GM19328 (cell line): ENCODE data around the gene PTTG1IP2.
A peak's percentile ranks its signal among the peaks of the same experiment; 100 is the strongest.
"Not testable (repeated sequence)": the region's sequence is repeated elsewhere in the genome, so short reads cannot be mapped to it uniquely, and the experiment has no call there.

Experiments used
- ATAC-seq: cut with Tn5 transposase; IDR thresholded peaks from one replicate; pipeline ENCODE4 v1.9.1; 2021; ENCODE audit warnings: mild to moderate bottlenecking, moderate library complexity; ENCODE audit not compliant: unreplicated experiment

The PTTG1IP2 gene

GRCh38 chr7:90469554-90469953 is at the start of gene PTTG1IP2:
PTTG1IP2 (plus strand) TSS chr7:90469639; CDS start chr7:90469787, 148 bp downstream.
- ATAC-seq, result no peak

GRCh38 chr7:90421651-90422050 is 47.8 kb upstream of the PTTG1IP2 start:
- ATAC-seq, result no peak

GRCh38 chr7:90424720-90425119 is 44.7 kb upstream of the PTTG1IP2 start:
- peak; percentile 79 for ATAC-seq

- no peak for ATAC-seq
Measured at GRCh38 chr7:90425376-90425775, 44.1 kb upstream of the PTTG1IP2 start.

- ATAC-seq, result no peak
Measured at GRCh38 chr7:90430614-90431460, 38.6 kb upstream of the PTTG1IP2 start.

GRCh38 chr7:90432752-90433151 is 36.7 kb upstream of the PTTG1IP2 start:
- ATAC-seq, result no peak

- no peak for ATAC-seq
Measured at GRCh38 chr7:90433221-90433620, 36.2 kb upstream of the PTTG1IP2 start.

- no peak for ATAC-seq
Measured at GRCh38 chr7:90445633-90446032, 23.8 kb upstream of the PTTG1IP2 start.

GRCh38 chr7:90446137-90446899 is 23.1 kb upstream of the PTTG1IP2 start:
- no peak for ATAC-seq

GRCh38 chr7:90453259-90453891 is 16.1 kb upstream of the PTTG1IP2 start:
- no peak for ATAC-seq

- ATAC-seq, result no peak
Measured at GRCh38 chr7:90453931-90454330, 15.5 kb upstream of the PTTG1IP2 start.

GRCh38 chr7:90455163-90456030 is 14.0 kb upstream of the PTTG1IP2 start:
- no peak for ATAC-seq

GRCh38 chr7:90458104-90458503 is 11.3 kb upstream of the PTTG1IP2 start:
- no peak for ATAC-seq

- no peak for ATAC-seq
Measured at GRCh38 chr7:90459888-90460287, 9.6 kb upstream of the PTTG1IP2 start.

- ATAC-seq, result no peak
Measured at GRCh38 chr7:90461219-90461618, 8.2 kb upstream of the PTTG1IP2 start.

GRCh38 chr7:90463151-90463628 is 6.2 kb upstream of the PTTG1IP2 start:
- ATAC-seq, result not testable (repeated sequence)

- no peak for ATAC-seq
Measured at GRCh38 chr7:90465816-90466215, 3.6 kb upstream of the PTTG1IP2 start.

- ATAC-seq, result no peak
Measured at GRCh38 chr7:90472805-90473540, 3.5 kb downstream of the PTTG1IP2 start.

GRCh38 chr7:90473814-90474213 is 4.4 kb downstream of the PTTG1IP2 start:
- no peak for ATAC-seq
